ENCODE results near the gene TBCC.
"Not testable (repeated sequence)": the region's sequence is repeated elsewhere in the genome, so short reads cannot be mapped to it uniquely, and the experiment has no call there.

TBCC gene

DNA sequence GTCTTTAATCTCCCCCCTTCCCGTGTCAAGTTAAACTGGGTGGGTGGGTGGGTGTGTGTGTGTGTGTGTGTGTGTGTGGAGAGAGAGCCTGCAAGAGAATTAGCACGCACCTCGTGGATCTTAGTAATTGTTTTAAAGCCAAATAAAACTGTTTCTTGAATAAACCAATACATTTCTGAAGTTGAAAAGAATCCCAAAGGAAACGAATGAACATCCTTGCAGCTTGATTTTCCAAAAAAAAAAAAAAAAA, 35.6 kb upstream of the TBCC start:
- TF ChIP-seq ZNF8 (CRISPR knock-in tag; IDR thresholded peaks at IDR 0.05), result no peak
- no peak for TF ChIP-seq ZNF70 (CRISPR knock-in tag; IDR thresholded peaks at IDR 0.05)
- no peak for TF ChIP-seq RARB (CRISPR knock-in tag; IDR thresholded peaks at IDR 0.05)
- no peak for TF ChIP-seq BACH2 (CRISPR knock-in tag; IDR thresholded peaks at IDR 0.05; ENCODE audit: borderline replicate concordance)
- TF ChIP-seq ZFP3 (CRISPR knock-in tag; IDR thresholded peaks at IDR 0.05), result no peak
- TF ChIP-seq ISL1 (CRISPR knock-in tag; IDR thresholded peaks at IDR 0.05), result no peak
- ATAC-seq, result no peak

DNA sequence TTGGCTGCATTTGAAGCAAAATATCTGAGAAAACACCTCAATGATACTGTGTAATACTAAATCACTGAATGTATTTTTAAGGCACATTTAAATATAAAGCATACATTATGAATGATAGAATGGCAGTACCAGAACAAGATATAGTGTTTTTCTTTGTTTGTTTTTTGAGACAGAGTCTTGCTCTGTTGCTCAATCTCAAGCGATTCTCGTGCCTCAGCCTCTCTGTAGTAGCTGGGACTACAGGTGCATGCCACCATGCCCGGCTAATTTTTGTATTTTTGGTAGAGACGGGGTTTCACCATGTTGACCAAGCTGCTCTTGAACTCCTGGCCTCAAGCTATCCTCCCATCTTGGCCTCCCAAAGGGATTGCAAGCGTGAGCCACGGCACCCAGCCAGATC, 33.6 kb upstream of the TBCC start:
- ATAC-seq, result no peak
- TF ChIP-seq OSR1 (CRISPR knock-in tag; IDR thresholded peaks at IDR 0.05), result no peak
- TF ChIP-seq TOX (CRISPR knock-in tag; IDR thresholded peaks at IDR 0.05; ENCODE audit: borderline replicate concordance), result no peak
- TF ChIP-seq PPARA (CRISPR knock-in tag; IDR thresholded peaks at IDR 0.05; ENCODE audit: borderline replicate concordance), result no peak
- no peak for TF ChIP-seq ARNTL (CRISPR knock-in tag; IDR thresholded peaks at IDR 0.05; ENCODE audit: borderline replicate concordance, low read depth)
- TF ChIP-seq GLIS3 (CRISPR knock-in tag; IDR thresholded peaks at IDR 0.05), result no peak
- no peak for TF ChIP-seq RARB (CRISPR knock-in tag; IDR thresholded peaks at IDR 0.05)
- TF ChIP-seq CSDC2 (CRISPR knock-in tag; IDR thresholded peaks at IDR 0.05), result no peak
- TF ChIP-seq ESRRG (CRISPR knock-in tag; IDR thresholded peaks at IDR 0.05), result no peak
- TF ChIP-seq BACH2 (CRISPR knock-in tag; IDR thresholded peaks at IDR 0.05; ENCODE audit: borderline replicate concordance), result no peak
- TF ChIP-seq ZNF8 (CRISPR knock-in tag; IDR thresholded peaks at IDR 0.05), result no peak
- TF ChIP-seq TCF4 (CRISPR knock-in tag; IDR thresholded peaks at IDR 0.05; ENCODE audit: borderline replicate concordance), result no peak
- no peak for TF ChIP-seq SNAI2 (CRISPR knock-in tag; IDR thresholded peaks at IDR 0.05)
- TF ChIP-seq, protein P1, sequence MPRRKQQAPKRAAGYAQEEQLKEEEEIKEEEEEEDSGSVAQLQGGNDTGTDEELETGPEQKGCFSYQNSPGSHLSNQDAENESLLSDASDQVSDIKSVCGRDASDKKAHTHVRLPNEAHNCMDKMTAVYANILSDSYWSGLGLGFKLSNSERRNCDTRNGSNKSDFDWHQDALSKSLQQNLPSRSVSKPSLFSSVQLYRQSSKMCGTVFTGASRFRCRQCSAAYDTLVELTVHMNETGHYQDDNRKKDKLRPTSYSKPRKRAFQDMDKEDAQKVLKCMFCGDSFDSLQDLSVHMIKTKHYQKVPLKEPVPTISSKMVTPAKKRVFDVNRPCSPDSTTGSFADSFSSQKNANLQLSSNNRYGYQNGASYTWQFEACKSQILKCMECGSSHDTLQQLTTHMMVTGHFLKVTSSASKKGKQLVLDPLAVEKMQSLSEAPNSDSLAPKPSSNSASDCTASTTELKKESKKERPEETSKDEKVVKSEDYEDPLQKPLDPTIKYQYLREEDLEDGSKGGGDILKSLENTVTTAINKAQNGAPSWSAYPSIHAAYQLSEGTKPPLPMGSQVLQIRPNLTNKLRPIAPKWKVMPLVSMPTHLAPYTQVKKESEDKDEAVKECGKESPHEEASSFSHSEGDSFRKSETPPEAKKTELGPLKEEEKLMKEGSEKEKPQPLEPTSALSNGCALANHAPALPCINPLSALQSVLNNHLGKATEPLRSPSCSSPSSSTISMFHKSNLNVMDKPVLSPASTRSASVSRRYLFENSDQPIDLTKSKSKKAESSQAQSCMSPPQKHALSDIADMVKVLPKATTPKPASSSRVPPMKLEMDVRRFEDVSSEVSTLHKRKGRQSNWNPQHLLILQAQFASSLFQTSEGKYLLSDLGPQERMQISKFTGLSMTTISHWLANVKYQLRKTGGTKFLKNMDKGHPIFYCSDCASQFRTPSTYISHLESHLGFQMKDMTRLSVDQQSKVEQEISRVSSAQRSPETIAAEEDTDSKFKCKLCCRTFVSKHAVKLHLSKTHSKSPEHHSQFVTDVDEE (CRISPR knock-in tag; IDR thresholded peaks at IDR 0.05), result no peak
- TF ChIP-seq ZNF70 (CRISPR knock-in tag; IDR thresholded peaks at IDR 0.05), result no peak
- no peak for TF ChIP-seq ZNF565 (CRISPR knock-in tag; conservative IDR thresholded peaks at IDR 0.05; ENCODE audit: low read depth)

DNA sequence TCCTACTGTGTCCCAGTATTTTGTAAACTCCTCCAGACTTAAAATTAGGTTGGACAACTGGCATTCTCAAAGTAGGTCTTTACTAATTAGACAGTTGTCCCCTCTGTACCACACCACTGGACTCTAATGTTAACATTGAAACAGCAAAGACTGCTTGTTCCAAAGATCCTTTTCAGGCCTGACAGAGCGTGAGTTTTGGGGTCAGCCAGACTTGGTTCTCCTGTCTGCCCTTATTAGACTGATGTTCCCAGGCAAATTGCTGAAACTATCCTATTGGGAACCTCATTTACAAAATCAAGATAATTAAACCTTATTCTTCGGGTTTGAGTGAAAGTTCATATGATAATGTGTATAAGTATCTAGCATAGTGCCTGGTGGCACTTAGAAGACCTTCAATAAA, 32.2 kb upstream of the TBCC start:
- no peak for TF ChIP-seq ESRRG (CRISPR knock-in tag; IDR thresholded peaks at IDR 0.05)
- TF ChIP-seq GLIS3 (CRISPR knock-in tag; IDR thresholded peaks at IDR 0.05), result no peak
- TF ChIP-seq, protein P2, sequence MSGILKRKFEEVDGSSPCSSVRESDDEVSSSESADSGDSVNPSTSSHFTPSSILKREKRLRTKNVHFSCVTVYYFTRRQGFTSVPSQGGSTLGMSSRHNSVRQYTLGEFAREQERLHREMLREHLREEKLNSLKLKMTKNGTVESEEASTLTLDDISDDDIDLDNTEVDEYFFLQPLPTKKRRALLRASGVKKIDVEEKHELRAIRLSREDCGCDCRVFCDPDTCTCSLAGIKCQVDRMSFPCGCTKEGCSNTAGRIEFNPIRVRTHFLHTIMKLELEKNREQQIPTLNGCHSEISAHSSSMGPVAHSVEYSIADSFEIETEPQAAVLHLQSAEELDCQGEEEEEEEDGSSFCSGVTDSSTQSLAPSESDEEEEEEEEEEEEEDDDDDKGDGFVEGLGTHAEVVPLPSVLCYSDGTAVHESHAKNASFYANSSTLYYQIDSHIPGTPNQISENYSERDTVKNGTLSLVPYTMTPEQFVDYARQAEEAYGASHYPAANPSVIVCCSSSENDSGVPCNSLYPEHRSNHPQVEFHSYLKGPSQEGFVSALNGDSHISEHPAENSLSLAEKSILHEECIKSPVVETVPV (CRISPR knock-in tag; IDR thresholded peaks at IDR 0.05), result no peak
- TF ChIP-seq, protein P3, sequence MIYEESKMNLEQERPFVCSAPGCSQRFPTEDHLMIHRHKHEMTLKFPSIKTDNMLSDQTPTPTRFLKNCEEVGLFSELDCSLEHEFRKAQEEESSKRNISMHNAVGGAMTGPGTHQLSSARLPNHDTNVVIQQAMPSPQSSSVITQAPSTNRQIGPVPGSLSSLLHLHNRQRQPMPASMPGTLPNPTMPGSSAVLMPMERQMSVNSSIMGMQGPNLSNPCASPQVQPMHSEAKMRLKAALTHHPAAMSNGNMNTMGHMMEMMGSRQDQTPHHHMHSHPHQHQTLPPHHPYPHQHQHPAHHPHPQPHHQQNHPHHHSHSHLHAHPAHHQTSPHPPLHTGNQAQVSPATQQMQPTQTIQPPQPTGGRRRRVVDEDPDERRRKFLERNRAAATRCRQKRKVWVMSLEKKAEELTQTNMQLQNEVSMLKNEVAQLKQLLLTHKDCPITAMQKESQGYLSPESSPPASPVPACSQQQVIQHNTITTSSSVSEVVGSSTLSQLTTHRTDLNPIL (CRISPR knock-in tag; IDR thresholded peaks at IDR 0.05; ENCODE audit: low read depth), result no peak
- TF ChIP-seq ZNF70 (CRISPR knock-in tag; IDR thresholded peaks at IDR 0.05), result no peak
- TF ChIP-seq ZC3H10 (CRISPR knock-in tag; IDR thresholded peaks at IDR 0.05), result no peak
- TF ChIP-seq PPARA (CRISPR knock-in tag; IDR thresholded peaks at IDR 0.05; ENCODE audit: borderline replicate concordance), result no peak
- no peak for TF ChIP-seq RARB (CRISPR knock-in tag; IDR thresholded peaks at IDR 0.05)
- TF ChIP-seq ZNF565 (CRISPR knock-in tag; conservative IDR thresholded peaks at IDR 0.05; ENCODE audit: low read depth), result no peak
- no peak for ATAC-seq

DNA sequence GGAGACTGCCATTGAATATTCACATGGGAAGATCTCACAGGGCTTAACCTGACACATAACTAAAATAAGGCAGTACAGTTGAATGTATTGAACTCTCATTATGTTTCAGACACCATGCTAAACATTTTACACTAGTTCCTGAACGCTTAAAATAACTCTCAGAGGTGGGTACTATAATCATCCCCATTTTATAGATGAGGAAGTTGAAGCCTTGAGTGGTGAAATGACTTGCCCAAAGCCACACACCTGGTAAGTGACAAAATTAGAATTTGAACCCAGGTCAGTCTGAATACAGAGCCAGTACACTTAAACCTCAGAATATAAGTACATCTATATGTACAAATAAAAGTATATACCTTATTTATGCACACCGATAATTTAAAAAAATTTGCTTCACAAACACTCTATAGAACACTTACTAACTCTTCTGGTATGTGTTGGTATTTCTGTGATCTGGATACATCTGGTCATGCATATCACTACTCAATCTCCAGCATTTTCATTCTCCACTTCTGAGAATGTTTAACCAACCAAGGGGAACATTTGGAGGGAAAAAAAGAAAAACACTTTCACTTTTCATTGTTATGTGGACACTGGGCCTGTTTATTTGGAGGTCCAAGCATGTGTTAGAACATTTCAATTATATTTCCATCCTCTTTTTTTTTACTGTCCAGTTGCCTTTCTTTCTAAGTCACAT, 31.4 kb upstream of the TBCC start:
- ATAC-seq, result peak; percentile 68
- no peak for TF ChIP-seq ZNF8 (CRISPR knock-in tag; IDR thresholded peaks at IDR 0.05)
- TF ChIP-seq SNAI2 (CRISPR knock-in tag; IDR thresholded peaks at IDR 0.05), result no peak
- no peak for TF ChIP-seq GLIS3 (CRISPR knock-in tag; IDR thresholded peaks at IDR 0.05)
- TF ChIP-seq, protein P4, sequence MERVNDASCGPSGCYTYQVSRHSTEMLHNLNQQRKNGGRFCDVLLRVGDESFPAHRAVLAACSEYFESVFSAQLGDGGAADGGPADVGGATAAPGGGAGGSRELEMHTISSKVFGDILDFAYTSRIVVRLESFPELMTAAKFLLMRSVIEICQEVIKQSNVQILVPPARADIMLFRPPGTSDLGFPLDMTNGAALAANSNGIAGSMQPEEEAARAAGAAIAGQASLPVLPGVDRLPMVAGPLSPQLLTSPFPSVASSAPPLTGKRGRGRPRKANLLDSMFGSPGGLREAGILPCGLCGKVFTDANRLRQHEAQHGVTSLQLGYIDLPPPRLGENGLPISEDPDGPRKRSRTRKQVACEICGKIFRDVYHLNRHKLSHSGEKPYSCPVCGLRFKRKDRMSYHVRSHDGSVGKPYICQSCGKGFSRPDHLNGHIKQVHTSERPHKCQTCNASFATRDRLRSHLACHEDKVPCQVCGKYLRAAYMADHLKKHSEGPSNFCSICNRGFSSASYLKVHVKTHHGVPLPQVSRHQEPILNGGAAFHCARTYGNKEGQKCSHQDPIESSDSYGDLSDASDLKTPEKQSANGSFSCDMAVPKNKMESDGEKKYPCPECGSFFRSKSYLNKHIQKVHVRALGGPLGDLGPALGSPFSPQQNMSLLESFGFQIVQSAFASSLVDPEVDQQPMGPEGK (CRISPR knock-in tag; IDR thresholded peaks at IDR 0.05; ENCODE audit: borderline replicate concordance), result no peak
- TF ChIP-seq OSR1 (CRISPR knock-in tag; IDR thresholded peaks at IDR 0.05), result no peak
- TF ChIP-seq ISL1 (CRISPR knock-in tag; IDR thresholded peaks at IDR 0.05), result no peak
- no peak for TF ChIP-seq ESRRG (CRISPR knock-in tag; IDR thresholded peaks at IDR 0.05)
- no peak for TF ChIP-seq ZFP30 (CRISPR knock-in tag; IDR thresholded peaks at IDR 0.05)

DNA sequence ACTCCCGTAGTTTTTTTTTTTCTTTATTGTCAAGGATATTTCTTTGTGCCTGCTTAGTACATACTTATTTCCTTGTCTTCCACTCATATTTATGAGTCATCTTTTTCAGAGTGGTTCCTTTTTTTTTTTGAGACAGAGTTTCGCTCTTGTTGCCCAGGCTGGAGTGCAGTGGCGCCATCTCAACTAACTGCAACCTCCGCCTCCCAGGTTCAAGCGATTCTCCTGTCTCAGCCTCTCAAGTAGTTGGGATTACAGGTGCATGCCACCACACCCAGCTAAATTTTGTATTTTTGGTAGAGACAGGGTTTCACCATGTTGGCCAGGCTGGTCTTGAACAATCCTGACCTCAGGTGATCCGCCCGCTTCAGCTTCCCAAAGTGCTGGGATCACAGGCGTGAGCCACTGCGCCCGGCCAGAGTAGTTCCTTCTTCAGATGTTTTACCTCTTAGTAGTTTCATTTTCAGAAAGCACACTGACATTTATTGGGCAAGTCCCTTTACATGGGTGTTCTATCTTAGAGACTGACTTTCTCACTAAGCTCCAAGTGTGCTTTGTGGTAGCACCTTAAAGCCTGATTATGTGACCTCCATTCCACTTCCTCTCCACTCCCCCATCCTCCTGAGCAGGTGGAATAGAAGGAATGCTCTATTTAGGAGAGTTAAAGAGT, 29.1 kb upstream of the TBCC start:
- not testable (repeated sequence) for ATAC-seq
